Neural cell (in vitro differentiated cells): Measurements from ENCODE around the gene SLC12A7. TPM values are rescaled to one million over a fixed set of nuclear protein-coding genes. Genes with fewer than 3 reads are reported as not detected.
"Not testable (repeated sequence)": the region's sequence is repeated elsewhere in the genome, so short reads cannot be mapped to it uniquely, and the experiment has no call there.

ENCODE experiments used
- H2AFZ ChIP-seq: fragments of 200-600, 300-800 bp; sonication (generic), shearing (Covaris generic); 2 replicates; pipeline ENCODE4 v1.6.0; 2014; ENCODE audit warnings: low read depth, mild to moderate bottlenecking, antibody characterized with exemption, low read length, moderate library complexity
- H3F3A ChIP-seq: fragments of 200-600 bp; shearing (Covaris generic); 2 replicates; pipeline ENCODE4 v1.6.1; 2016; ENCODE audit warnings: mild to moderate bottlenecking, moderate library complexity, mixed read lengths, antibody characterized with exemption, low read length; ENCODE audit not compliant: insufficient read depth, poor library complexity, severe bottlenecking
- H3K27ac ChIP-seq: fragments of 200-600, 300-800 bp; sonication (generic), shearing (Covaris generic); 2 replicates; pipeline ENCODE4 v1.5.1; 2014; ENCODE audit warnings: mild to moderate bottlenecking, low read length, moderate library complexity
- H3K27me3 ChIP-seq: fragments of 300-800, 200-600 bp; sonication (generic), shearing (Covaris generic); 2 replicates; pipeline ENCODE4 v1.6.0; 2014; ENCODE audit warnings: mild to moderate bottlenecking, low read depth, low read length, moderate library complexity; ENCODE audit not compliant: insufficient read depth
- H3K36me3 ChIP-seq: fragments of 300-800, 200-600 bp; sonication (generic), shearing (Covaris generic); 2 replicates; pipeline ENCODE4 v1.5.1; 2014; ENCODE audit warnings: mild to moderate bottlenecking, antibody characterized with exemption, low read length, moderate library complexity; ENCODE audit not compliant: insufficient read depth
- H3K4me2 ChIP-seq: fragments of 300-800, 200-600 bp; sonication (generic), shearing (Covaris generic); 2 replicates; pipeline ENCODE4 v1.6.0; 2014; ENCODE audit warnings: mild to moderate bottlenecking, low read length
- H3K4me3 ChIP-seq: fragments of 300-800, 200-600 bp; sonication (generic), shearing (Covaris generic); 2 replicates; pipeline ENCODE4 v1.5.1; 2014; ENCODE audit warnings: mild to moderate bottlenecking, low read length, moderate library complexity
- H3K79me2 ChIP-seq: fragments of 200-600 bp; shearing (Covaris generic); replicated peaks from 2 replicates; pipeline ENCODE4 v1.6.0; 2014; ENCODE audit warnings: mild to moderate bottlenecking, low read length, moderate library complexity; ENCODE audit not compliant: insufficient read depth
- H3K9ac ChIP-seq: fragments of 300-800, 200-600 bp; sonication (generic), shearing (Covaris generic); 2 replicates; pipeline ENCODE4 v1.6.1; 2016; ENCODE audit warnings: mild to moderate bottlenecking, low read length, mixed read lengths
- H3K9me2 ChIP-seq: fragments of 200-600 bp; shearing (Covaris generic); 2 replicates; pipeline ENCODE4 v1.6.1; 2016; ENCODE audit warnings: mild to moderate bottlenecking, low read length, mixed read lengths; ENCODE audit not compliant: insufficient read depth
- H3K9me3 ChIP-seq: fragments of 200-600, 300-800 bp; sonication (generic), shearing (Covaris generic); 2 replicates; pipeline ENCODE4 v1.6.1; 2016; ENCODE audit warnings: mild to moderate bottlenecking, mixed run types, low read length, moderate library complexity, mixed read lengths
- H4K20me1 ChIP-seq: fragments of 200-600 bp; shearing (Covaris generic); 2 replicates; pipeline ENCODE4 v1.6.1; 2016; ENCODE audit warnings: mild to moderate bottlenecking, mixed run types; ENCODE audit not compliant: insufficient read depth
- EP300 ChIP-seq: fragments of 450-650 bp; conservative IDR thresholded peaks from 2 replicates; pipeline ENCODE4 v1.6.1; 2014; ENCODE audit warnings: antibody characterized with exemption, mild to moderate bottlenecking, moderate library complexity; ENCODE audit not compliant: poor library complexity, severe bottlenecking
- EZH2 ChIP-seq: fragments of 200-600, 300-800 bp; shearing (Covaris generic), sonication (generic); IDR thresholded peaks from 2 replicates; pipeline ENCODE4 v1.6.1; 2014; ENCODE audit warnings: antibody characterized with exemption, low read length, borderline replicate concordance, mild to moderate bottlenecking; ENCODE audit not compliant: insufficient read depth, poor library complexity, severe bottlenecking
- MXI1 ChIP-seq: fragments of 450-650 bp; conservative IDR thresholded peaks from 2 replicates; pipeline ENCODE4 v1.6.1; 2014; ENCODE audit warnings: antibody characterized with exemption, mild to moderate bottlenecking; ENCODE audit not compliant: poor library complexity, severe bottlenecking
- POLR2AphosphoS5 ChIP-seq: IDR thresholded peaks from 2 replicates; pipeline ENCODE4 v1.6.1; 2012
- RAD21 ChIP-seq: fragments of 450-650 bp; conservative IDR thresholded peaks from 2 replicates; pipeline ENCODE4 v1.6.1; 2014; ENCODE audit warnings: antibody characterized with exemption, mild to moderate bottlenecking, moderate library complexity
- SMC3 ChIP-seq: fragments of 450-650 bp; conservative IDR thresholded peaks from 2 replicates; pipeline ENCODE4 v1.6.1; 2014; ENCODE audit warnings: antibody characterized with exemption, mild to moderate bottlenecking, moderate library complexity; ENCODE audit not compliant: poor library complexity
- TAF1 ChIP-seq: IDR thresholded peaks from 2 replicates; pipeline ENCODE4 v1.6.1; 2012; ENCODE audit warnings: low read depth
- polyA plus RNA-seq: library from polyadenylated mRNA; depleted of rRNA; stranded (reverse); fragments of >200 nt; gene quantifications from 2 replicates; pipeline ENCODE4 v1.2.3, GENCODE V29; 2014
- TF ChIP-seq, protein P1 (sequence below): IDR thresholded peaks from 2 replicates; pipeline ENCODE4 v1.6.1; 2012; ENCODE audit warnings: borderline replicate concordance
- TF ChIP-seq, protein P2 (sequence below): fragments of 450-650 bp; IDR thresholded peaks from 2 replicates; pipeline ENCODE4 v1.5.1; 2014; ENCODE audit warnings: antibody characterized with exemption, mild to moderate bottlenecking, moderate library complexity; ENCODE audit not compliant: poor library complexity, severe bottlenecking

SLC12A7 gene
- polyA plus RNA-seq, 1 donor from 2014 or later = 4.5 TPM

DNA sequence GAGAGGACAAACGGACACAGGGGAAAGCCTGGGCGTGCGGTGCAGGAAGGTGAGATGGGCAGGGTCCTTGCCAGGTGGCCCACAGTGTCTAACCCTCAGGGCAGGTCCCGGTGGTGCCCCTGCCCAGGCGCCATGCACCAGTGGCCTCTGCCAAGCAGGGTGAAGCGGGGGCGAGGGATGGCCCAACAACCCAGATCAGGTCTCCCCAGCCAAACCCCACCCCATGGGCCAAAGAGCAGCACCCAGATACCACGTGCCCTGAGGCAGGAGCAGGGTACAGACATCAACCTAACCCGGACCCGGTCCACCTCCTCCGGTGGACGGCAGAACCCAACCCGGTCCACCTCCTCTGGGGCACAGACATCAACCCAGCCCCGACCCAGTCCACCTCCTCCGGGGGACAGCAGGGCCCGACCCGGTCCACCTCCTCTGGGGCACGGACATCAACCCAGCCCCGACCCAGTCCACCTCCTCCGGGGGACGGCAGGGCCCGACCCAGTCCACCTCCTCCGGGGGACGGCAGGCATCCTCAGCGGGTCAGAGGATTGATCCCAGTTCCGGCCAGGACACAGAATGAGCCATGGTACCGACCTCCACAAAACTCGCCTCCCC lies 12.8 kb downstream of the SLC12A7 start:
- Histone ChIP-seq H3K4me3 (no peak overlapping the region), H3K4me2 (no peak overlapping the region), H3K9me2 (no peaks in the 10 kb centered on the region), H4K20me1 (no peaks in the 10 kb centered on the region), H3K9me3 (no peaks in the 10 kb centered on the region), H3K36me3 (no peaks in the 10 kb centered on the region), H3K27ac (no peak overlapping the region), H3K9ac (no peak overlapping the region), H3K27me3 (no peaks in the 10 kb centered on the region), H3F3A (no peaks in the 10 kb centered on the region), H2AFZ (no peak overlapping the region), H3K79me2 (no peaks in the 10 kb centered on the region)
- no peak for TF ChIP-seq EP300
- no peak for TF ChIP-seq EZH2
- TF ChIP-seq RAD21 = no peak
- TF ChIP-seq, protein P1, sequence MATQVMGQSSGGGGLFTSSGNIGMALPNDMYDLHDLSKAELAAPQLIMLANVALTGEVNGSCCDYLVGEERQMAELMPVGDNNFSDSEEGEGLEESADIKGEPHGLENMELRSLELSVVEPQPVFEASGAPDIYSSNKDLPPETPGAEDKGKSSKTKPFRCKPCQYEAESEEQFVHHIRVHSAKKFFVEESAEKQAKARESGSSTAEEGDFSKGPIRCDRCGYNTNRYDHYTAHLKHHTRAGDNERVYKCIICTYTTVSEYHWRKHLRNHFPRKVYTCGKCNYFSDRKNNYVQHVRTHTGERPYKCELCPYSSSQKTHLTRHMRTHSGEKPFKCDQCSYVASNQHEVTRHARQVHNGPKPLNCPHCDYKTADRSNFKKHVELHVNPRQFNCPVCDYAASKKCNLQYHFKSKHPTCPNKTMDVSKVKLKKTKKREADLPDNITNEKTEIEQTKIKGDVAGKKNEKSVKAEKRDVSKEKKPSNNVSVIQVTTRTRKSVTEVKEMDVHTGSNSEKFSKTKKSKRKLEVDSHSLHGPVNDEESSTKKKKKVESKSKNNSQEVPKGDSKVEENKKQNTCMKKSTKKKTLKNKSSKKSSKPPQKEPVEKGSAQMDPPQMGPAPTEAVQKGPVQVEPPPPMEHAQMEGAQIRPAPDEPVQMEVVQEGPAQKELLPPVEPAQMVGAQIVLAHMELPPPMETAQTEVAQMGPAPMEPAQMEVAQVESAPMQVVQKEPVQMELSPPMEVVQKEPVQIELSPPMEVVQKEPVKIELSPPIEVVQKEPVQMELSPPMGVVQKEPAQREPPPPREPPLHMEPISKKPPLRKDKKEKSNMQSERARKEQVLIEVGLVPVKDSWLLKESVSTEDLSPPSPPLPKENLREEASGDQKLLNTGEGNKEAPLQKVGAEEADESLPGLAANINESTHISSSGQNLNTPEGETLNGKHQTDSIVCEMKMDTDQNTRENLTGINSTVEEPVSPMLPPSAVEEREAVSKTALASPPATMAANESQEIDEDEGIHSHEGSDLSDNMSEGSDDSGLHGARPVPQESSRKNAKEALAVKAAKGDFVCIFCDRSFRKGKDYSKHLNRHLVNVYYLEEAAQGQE = no peak
- no peak for TF ChIP-seq SMC3
- TF ChIP-seq POLR2AphosphoS5 = no peak
- TF ChIP-seq MXI1 = no peak
- no peak for TF ChIP-seq TAF1
- TF ChIP-seq, protein P2, sequence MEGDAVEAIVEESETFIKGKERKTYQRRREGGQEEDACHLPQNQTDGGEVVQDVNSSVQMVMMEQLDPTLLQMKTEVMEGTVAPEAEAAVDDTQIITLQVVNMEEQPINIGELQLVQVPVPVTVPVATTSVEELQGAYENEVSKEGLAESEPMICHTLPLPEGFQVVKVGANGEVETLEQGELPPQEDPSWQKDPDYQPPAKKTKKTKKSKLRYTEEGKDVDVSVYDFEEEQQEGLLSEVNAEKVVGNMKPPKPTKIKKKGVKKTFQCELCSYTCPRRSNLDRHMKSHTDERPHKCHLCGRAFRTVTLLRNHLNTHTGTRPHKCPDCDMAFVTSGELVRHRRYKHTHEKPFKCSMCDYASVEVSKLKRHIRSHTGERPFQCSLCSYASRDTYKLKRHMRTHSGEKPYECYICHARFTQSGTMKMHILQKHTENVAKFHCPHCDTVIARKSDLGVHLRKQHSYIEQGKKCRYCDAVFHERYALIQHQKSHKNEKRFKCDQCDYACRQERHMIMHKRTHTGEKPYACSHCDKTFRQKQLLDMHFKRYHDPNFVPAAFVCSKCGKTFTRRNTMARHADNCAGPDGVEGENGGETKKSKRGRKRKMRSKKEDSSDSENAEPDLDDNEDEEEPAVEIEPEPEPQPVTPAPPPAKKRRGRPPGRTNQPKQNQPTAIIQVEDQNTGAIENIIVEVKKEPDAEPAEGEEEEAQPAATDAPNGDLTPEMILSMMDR = no peak

DNA sequence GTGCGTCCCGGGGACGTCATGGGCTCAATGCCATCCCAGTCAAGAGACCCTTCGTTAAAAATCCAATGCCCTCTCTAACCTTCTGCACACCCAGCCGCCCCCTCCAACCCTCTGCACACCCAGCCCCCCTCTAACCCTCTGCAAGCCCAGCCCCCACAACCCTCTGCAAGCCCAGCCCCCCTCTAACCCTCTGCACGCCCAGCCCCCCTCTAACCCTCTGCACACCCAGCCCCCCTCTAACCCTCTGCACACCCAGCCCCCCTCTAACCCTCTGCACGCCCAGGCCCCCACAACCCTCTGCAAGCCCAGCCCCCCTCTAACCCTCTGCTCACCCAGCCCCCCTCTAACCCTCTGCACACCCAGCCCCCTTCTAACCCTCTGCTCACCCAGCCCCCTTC lies 13.9 kb downstream of the SLC12A7 start:
- H2AFZ ChIP-seq, H3K36me3 ChIP-seq, H3K9me3 ChIP-seq, H3K4me3 ChIP-seq, H3K27me3 ChIP-seq, H3F3A ChIP-seq, H4K20me1 ChIP-seq, H3K79me2 ChIP-seq, H3K9me2 ChIP-seq, H3K4me2 ChIP-seq: not testable (repeated sequence)
- Histone ChIP-seq H3K27ac (peak overlapping the region; percentile 16), H3K9ac (peak overlapping the region; percentile 16)
